CD4-positive, alpha-beta T cell (primary cell): ENCODE data around the gene SLC6A3. TPM values are rescaled to one million over a fixed set of nuclear protein-coding genes. Genes with fewer than 3 reads are reported as not detected.

Experiments used
- ATAC-seq: fragments of 200-7000 bp; cut with Tn5 transposase; one replicate; pipeline ENCODE4 v1.10.0; 2022; ENCODE audit warnings: mild to moderate bottlenecking; ENCODE audit not compliant: poor library complexity
- CTCF ChIA-PET: fragments of 350-600 bp; sonication (Branson Sonifier 250); formaldehyde crosslinking; loops from one replicate; lab custom pipeline; 2021; ENCODE audit warnings: antibody characterized with exemption, inconsistent platforms; lab: Charles Lee
- POLR2A ChIA-PET: fragments of 350-600 bp; sonication (Branson Sonifier 250); formaldehyde crosslinking; loops from one replicate; lab custom pipeline; 2021; ENCODE audit warnings: antibody characterized with exemption, inconsistent platforms; lab: Charles Lee
- DNase-seq, 14 experiments: peaks; one replicate each; pipeline ENCODE4 v3.0.0-alpha.2; 2013 to 2020; ENCODE audit warnings: mixed read lengths in 2 of 14
- H3K27ac ChIP-seq, 2 donors: one replicate each; pipeline versions ENCODE4 v1.5.1 to v1.7.0; 2013; ENCODE audit warnings: low read length in 2 of 2, low read depth in 1 of 2, mild to moderate bottlenecking in 1 of 2
- H3K27me3 ChIP-seq, 2 experiments: 1 replicate in 1 of 2; 2 replicates in 1 of 2; pipeline versions ENCODE4 v1.6.1 to v1.7.0; 2013; ENCODE audit warnings: low read length in 2 of 2, control low read depth in 1 of 2, mild to moderate bottlenecking in 1 of 2, moderate library complexity in 1 of 2; ENCODE audit not compliant: insufficient read depth in 2 of 2, control insufficient read depth in 1 of 2
- H3K36me3 ChIP-seq: one replicate; pipeline ENCODE4 v1.6.1; 2013; ENCODE audit warnings: low read length, control low read depth; ENCODE audit not compliant: insufficient read depth
- H3K4me1 ChIP-seq: one replicate; pipeline ENCODE4 v1.6.1; 2013; ENCODE audit warnings: low read length, control low read depth; ENCODE audit not compliant: insufficient read depth
- H3K4me3 ChIP-seq: one replicate; pipeline ENCODE4 v1.5.1; 2013; ENCODE audit warnings: mild to moderate bottlenecking, low read length, moderate library complexity
- H3K9me3 ChIP-seq, 2 experiments: 1 replicate in 1 of 2; 2 replicates in 1 of 2; pipeline versions ENCODE4 v1.6.1 to v1.7.0; 2013; ENCODE audit warnings: low read length in 2 of 2, mild to moderate bottlenecking in 2 of 2, control low read depth in 1 of 2, moderate library complexity in 1 of 2; ENCODE audit not compliant: control insufficient read depth in 1 of 2, insufficient read depth in 1 of 2
- H3K27ac Mint-ChIP-seq: one replicate; pipeline ENCODE4 v1.8.0; 2020; ENCODE audit warnings: mixed read lengths
- H3K27me3 Mint-ChIP-seq: one replicate; pipeline ENCODE4 v1.8.0; 2021; ENCODE audit warnings: mixed read lengths
- H3K36me3 Mint-ChIP-seq: one replicate; pipeline ENCODE4 v1.8.0; 2021; ENCODE audit warnings: low read depth, mixed read lengths
- H3K4me1 Mint-ChIP-seq: one replicate; pipeline ENCODE4 v1.8.0; 2021; ENCODE audit warnings: low read depth, mixed read lengths
- H3K4me3 Mint-ChIP-seq: one replicate; pipeline ENCODE4 v1.8.0; 2020; ENCODE audit warnings: mild to moderate bottlenecking, mixed read lengths
- H3K9me3 Mint-ChIP-seq: one replicate; pipeline ENCODE4 v1.8.0; 2020; ENCODE audit warnings: mixed read lengths
- CTCF ChIP-seq: fragments of 200-600 bp; IDR thresholded peaks from one replicate; pipeline ENCODE4 v1.8.0; 2022; ENCODE audit warnings: antibody characterized with exemption, mild to moderate bottlenecking
- intact Hi-C, 2 experiments: fragments of 100-400 bp; cut with DNase I in 1 of 2; cut with micrococcal nuclease in 1 of 2; formaldehyde crosslinking; loops; one replicate each; pipeline versions ENCODE4 v1.15.1 to v1.9.0; 2023 to 2025; cut with DNase I, micrococcal nuclease
- total RNA-seq, 174 experiments: library from RNA in 2 of 174; stranded (reverse) in 2 of 174; gene quantifications; one replicate each; pipeline ENCODE4 v1.2.3 and lab custom pipeline; 2021 to 2026

SLC6A3 gene
- total RNA-seq, 2 experiments from 2014 or later: 0.08 TPM; not detected in 1

- Mint-ChIP-seq H3K9me3 (no peaks in the 10 kb centered on the region), H3K4me3 (no peak overlapping the region), H3K36me3 (peaks cover 41% of the 10 kb centered on the region), H3K27ac (no peak overlapping the region), H3K27me3 (no peaks in the 10 kb centered on the region), H3K4me1 (no peaks in the 10 kb centered on the region)
- intact Hi-C loops: loop anchor here (1.0 kb wide), 2 partner anchors 162 to 166 kb away; no protein-coding TSS in a partner anchor
- POLR2A ChIA-PET: no interaction called here
- Histone ChIP-seq H3K9me3 (no peaks in the 10 kb centered on the region), H3K36me3 (peaks cover 43% of the 10 kb centered on the region), H3K27ac (no peak overlapping the region), H3K27me3 (no peaks in the 10 kb centered on the region), H3K4me1 (peaks cover 6% of the 10 kb centered on the region), H3K4me3 (no peak overlapping the region)
- ATAC-seq: no peak
- no peak for DNase-seq
- TF ChIP-seq CTCF: no peak
- CTCF ChIA-PET: interaction anchor here (1.4 kb wide), 1 partner anchor 166 kb away, joined by 5 read pairs; no protein-coding TSS in a partner anchor
Measured at GRCh38 chr5:1479066-1479465, 33.8 kb upstream of the SLC6A3 start.

- H3K9me3 Mint-ChIP-seq: no peaks in the 10 kb centered on the region
- H3K27ac Mint-ChIP-seq: no peak overlapping the region
- Histone ChIP-seq H3K27me3 (no peaks in the 10 kb centered on the region), H3K4me1 (peaks cover 6% of the 10 kb centered on the region), H3K36me3 (peaks cover 48% of the 10 kb centered on the region), H3K9me3 (no peaks in the 10 kb centered on the region), H3K4me3 (no peak overlapping the region), H3K27ac (no peak overlapping the region)
- no peak for ATAC-seq
- no peaks in the 10 kb centered on the region for H3K4me1 Mint-ChIP-seq
- peaks cover 47% of the 10 kb centered on the region for H3K36me3 Mint-ChIP-seq
- intact Hi-C loops: loop anchor here (1.0 kb wide), 2 partner anchors 163 to 167 kb away; no protein-coding TSS in a partner anchor
- no peak for TF ChIP-seq CTCF
- H3K27me3 Mint-ChIP-seq: no peaks in the 10 kb centered on the region
- POLR2A ChIA-PET: no interaction called here
- CTCF ChIA-PET: interaction anchor here (1.4 kb wide), 1 partner anchor 167 kb away, joined by 5 read pairs; no protein-coding TSS in a partner anchor
- DNase-seq: no peak
- no peak overlapping the region for H3K4me3 Mint-ChIP-seq
Measured at GRCh38 chr5:1478271-1479035, 33.2 kb upstream of the SLC6A3 start.

GRCh38 chr5:1477341-1477740 is 32.1 kb upstream of the SLC6A3 start:
- H3K4me3 ChIP-seq: no peak overlapping the region
- intact Hi-C loops: no loop called here
- no peak for TF ChIP-seq CTCF
- Mint-ChIP-seq H3K4me3 (no peak overlapping the region), H3K9me3 (no peaks in the 10 kb centered on the region), H3K27ac (no peak overlapping the region), H3K36me3 (peaks cover 50% of the 10 kb centered on the region), H3K4me1 (no peaks in the 10 kb centered on the region), H3K27me3 (no peaks in the 10 kb centered on the region)
- no peak overlapping the region for H3K27ac ChIP-seq
- no peaks in the 10 kb centered on the region for H3K27me3 ChIP-seq
- H3K4me1 ChIP-seq: peaks cover 6% of the 10 kb centered on the region
- no peaks in the 10 kb centered on the region for H3K9me3 ChIP-seq
- no peak for ATAC-seq
- H3K36me3 ChIP-seq: peaks cover 51% of the 10 kb centered on the region
- CTCF ChIA-PET: no interaction called here
- POLR2A ChIA-PET: no interaction called here
- DNase-seq: peak in 3 of 14 experiments; percentile 16 to 75 (median 59)
